CD4-positive, alpha-beta T cell treated with Interleukin-1 beta for 1 hour (primary cell): ENCODE results near the gene ERMN.
"Not testable (repeated sequence)": the region's sequence is repeated elsewhere in the genome, so short reads cannot be mapped to it uniquely, and the experiment has no call there.

Experiments used
- DNase-seq, 2 donors: peaks; one replicate each; pipeline ENCODE4 v3.0.0-alpha.2; 2020 to 2022

Gene ERMN

DNA sequence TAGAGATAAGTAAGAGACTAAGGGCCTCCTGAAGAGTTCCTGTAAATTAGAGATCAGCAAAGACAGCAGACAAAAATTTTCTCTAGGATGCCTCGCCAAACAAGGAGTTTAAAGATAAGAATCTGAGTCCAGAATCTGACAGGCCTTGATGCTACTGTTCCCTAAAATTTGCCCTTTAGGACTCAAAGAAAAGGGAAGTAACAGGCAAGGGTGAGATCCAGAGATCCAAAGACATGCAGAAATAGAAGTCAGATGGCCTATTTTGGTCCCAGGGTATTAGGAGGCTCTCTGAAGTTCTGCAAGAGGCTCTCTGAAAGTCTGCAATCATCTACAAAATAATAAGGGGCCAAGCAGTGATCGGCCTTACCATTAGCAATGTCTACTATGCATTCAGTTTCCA lies 35.1 kb downstream of the ERMN start:
- no peak for DNase-seq

DNA sequence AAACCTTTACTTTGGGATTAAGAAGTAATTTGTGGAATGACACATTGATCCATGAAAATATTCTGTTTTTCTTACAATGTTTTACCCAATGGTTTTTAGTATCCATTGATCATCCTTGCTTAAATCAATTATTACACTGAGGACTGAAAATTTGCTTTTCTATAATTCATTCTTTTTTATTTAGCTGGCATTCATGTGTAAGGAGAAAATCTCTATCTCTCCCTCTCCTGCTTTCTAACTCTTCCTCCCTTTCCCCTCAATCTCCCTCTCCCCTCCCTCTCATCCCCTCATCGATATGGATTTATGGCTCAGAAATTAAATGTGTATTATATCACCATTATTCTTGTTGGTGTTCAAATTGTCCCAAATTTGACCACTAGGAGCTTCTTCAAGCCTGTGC lies 38.5 kb downstream of the ERMN start:
- DNase-seq = no peak

DNA sequence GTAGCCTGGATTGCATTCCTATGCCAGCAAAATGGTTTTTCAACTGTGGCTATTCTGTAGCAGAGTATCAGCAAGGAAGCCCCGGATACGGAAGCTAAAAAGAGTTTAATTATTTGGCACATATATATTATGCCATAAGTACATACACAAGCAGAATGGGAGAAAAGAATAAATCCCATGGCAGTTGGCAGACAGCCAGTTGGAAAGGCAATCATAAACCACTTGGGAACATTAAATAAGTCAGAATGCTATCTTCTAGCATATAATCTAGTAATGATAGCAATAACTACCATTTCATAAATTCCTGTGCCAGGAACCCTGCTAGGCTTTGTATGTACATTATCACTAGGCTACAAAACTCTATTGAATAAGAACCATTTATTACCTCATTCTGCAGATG lies 42.2 kb downstream of the ERMN start:
- no peak for DNase-seq

DNA sequence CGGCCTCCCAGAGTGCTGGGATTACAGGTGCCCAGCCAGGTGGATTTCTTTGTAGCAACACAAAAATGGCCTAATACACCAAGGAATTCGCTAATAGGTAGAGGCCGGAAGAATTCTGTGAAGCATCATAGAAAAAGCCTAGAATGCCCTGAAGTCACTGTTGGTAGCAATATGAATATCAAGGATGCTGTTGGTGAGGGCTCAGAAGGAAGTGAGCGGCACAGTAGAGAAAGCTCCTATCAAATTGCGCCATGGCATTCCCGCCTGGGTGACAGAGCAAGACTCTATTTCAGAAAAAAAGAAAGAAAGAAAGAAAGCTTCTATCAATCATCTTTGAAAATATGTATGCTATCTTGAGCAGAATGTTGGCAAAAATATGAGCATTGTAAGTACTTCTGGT lies 44.3 kb downstream of the ERMN start:
- no peak for DNase-seq

DNA sequence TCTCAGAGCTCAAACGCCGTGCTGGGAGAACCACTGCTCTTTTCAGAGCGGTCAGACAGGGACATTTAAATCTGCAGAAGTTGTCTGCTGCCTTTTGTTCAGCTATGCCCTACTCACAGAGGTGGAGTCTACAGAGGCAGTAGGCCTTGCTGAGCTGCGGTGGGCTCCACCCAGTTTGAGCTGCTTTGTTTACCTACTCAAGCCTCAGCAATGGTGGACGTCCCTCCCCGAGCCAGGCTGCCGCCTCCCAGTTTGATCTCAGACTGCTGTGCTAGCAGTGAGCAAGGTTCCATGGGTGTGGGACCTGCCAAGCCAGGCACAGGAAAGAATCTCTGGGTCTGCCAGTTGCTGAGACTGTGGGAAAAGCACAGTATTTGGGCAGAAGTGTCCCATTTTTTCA lies 46.3 kb downstream of the ERMN start:
- not testable (repeated sequence) for DNase-seq

DNA sequence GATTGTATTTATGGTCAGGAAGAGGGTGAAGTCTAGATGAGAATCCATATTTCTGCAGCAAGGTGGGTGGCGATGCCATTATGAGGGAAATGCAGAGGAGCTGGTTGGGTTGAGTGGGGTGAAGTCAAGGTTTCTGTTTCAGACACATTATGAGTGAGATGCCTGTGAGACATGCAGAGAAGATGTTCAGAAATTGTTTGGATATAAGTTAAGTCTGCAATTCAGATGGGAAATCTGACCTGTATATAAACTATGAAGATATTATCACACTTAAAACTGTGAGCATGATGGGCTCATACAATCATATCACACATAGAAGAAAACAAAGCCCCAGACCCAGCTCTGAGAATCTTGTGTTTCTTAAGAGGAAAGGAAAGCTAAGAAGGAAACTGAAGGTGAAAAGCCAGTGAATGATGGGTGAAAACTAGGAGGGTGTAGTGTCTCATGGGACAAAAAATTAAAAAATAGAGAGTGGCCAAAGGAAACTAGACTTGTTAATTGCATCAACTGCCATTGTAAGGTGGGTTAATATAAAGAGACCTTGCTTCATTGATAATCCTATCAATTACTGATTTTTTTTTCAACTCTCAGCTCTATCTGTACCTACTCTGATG lies 53.9 kb downstream of the ERMN start:
- DNase-seq = no peak

DNA sequence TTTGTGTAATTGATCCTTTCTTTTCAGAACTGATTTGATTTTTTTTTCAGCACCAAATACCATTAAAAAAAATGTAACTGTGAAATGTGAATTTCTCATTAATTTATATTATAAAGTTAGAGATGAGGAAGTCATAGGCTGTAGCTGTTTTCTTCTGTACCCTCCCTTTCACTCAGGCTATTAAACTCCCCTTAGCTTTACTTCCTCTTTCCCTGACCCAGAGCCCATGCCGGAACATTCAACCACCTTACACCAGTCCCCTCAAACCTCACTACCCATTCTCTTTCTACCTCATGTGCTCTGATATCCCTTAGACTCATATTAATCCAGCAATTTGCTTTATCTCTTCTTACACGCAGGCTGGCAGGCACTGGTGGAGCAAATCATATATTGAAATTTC lies 55.7 kb downstream of the ERMN start:
- DNase-seq = no peak

DNA sequence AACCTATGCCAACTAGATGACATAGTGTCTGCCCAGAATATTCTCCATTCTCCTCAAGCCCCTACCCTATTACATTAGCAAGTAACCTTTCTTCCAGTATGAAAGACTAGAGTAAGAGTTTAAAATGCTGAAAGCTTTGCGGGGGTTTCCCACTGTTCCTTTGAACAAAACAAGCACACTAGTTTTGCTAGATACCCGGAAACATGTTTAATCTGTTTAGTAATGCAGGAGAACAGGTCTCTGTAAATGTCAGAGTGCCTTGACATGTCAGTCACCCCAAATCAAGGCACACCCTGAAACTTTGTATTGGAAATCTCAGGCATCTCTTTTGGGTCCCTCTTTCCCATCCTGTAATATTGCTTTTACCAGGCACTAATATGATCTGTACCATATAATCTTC lies 56.6 kb downstream of the ERMN start:
- no peak for DNase-seq
